Smooth muscle cell of the brain vasculature (primary cell): ENCODE data around the gene SPPL2B.

Source experiments
- DNase-seq: peaks from one replicate; pipeline ENCODE4 v3.0.0-alpha.2; 2012; ENCODE audit warnings: low read depth, low spot score

The SPPL2B gene

GRCh38 chr19:2321565-2322283 is 6.8 kb upstream of the SPPL2B start:
- no peak for DNase-seq

GRCh38 chr19:2323707-2324106 is 4.8 kb upstream of the SPPL2B start:
- no peak for DNase-seq

- no peak for DNase-seq
These were observed 4.1 kb upstream of the SPPL2B start for GRCh38 chr19:2324220-2324948.

- DNase-seq = no peak
These were observed 3.0 kb upstream of the SPPL2B start for GRCh38 chr19:2325281-2326046.

DNA sequence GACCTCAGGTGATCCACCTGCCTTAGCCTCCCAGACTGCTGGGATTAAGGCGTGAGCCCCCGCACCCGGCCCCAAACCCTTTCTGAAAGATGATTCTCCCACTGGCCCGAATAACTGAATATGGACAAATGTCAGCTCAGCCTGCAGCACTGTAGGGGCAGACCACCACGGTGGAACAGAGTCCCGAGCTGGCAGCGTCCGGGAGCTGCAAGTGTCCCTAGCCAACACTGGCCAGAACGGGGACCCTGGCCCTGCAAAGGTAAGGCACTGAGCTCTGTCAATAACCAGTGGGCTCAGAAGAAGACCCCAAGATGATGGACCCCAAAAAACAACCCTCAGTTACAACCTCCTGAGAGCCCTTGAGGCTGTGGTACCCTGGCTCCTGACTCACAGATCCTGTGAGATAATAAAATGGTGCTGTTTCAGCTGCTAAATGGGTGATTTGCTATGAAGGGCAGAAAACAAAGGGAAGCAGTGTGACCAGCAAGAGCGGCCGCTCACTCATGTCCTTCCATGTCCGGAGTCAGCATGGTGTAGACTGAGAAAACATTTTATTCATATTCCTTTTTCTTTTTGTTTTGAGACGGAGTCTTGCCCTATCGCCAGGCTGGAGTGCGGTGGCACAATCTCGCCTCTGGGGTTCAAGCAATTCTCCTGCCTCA is 1.7 kb upstream of the SPPL2B start:
- no peak for DNase-seq

DNA sequence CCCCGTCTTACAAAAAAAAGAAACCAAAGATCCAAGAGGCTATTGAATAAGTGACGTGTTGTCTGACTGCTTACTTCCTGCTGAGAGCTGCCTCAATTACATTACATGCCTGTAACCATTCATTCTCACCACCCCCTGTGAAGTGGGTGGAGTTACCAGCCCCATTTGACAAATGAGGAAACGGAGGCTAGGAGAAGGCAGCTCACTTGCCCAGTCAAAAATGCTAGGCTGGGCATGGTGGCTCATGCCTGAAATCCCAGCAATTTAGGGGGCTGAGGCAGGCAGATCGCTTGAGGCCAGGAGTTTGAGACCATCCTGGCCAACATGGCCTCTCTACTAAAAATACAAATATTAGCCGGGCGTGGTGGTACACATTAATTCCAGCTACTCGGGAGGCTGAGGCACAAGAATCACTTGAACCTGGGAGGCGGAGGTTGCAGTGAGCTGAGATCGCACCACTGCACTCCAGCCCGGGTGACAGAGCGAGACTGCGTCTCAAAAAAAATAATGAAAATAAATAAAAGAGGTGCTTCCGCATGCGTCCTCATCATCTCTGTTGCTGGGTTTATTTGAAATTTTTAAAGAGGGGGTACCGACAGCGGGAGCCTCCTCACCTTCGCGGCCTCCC is 597 bp upstream of the SPPL2B start:
- DNase-seq = no peak

GRCh38 chr19:2329149-2329478 is 630 bp downstream of the SPPL2B start:
- no peak for DNase-seq

DNA sequence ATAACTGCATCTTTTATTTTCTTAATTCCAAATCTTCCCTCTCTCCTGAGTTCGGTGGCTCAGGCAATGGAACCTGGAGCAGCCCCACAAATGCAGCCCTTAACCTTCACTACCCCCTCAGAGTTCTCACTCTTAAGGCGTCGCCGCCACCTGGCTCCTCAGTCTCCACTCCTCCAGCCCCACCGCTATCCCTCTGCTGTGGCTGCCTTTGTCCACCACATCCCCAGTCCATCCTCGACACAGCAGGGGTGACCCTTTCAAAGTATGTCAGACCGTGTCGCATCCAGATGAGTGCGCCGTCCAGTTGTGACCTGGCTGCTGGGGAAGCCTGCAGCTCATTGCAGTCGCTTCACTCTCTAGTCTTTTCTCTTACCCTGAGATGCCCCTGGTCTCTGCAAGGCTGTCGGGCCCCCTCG is 1.0 kb downstream of the SPPL2B start:
- no peak for DNase-seq

GRCh38 chr19:2330255-2330631 is 1.8 kb downstream of the SPPL2B start:
- no peak for DNase-seq

DNA sequence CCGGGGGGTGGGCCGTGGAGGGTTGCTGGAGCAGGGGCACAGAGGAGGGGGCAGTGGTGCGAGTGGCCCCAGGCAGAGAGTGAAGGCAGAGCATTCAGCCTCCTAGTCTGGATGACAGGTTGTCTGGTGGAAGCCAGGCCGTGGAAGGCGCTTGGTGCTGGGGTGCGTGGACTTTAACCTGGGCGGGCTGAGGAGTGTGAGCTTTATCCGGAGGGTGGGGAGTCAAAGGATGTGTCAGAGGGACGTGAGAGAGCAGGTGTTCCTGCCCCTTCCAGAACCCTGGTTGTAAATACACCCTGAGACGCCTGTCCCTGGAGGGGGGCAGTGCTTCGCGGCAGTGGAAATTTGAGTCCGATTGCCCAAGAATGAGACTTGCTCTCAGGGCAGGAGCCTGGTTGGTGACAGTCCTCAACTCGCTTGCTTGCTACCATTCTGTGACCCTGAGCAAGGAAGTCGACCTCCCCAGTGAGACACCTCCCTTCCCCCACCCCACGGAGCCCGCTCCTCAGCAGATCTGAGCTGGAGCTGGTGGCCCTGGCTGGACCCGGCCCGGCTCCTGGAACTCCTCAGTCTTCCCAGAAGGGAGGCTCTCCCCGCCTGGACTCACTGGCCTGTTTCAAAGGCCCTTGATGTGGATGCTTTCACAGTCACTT is 2.3 kb downstream of the SPPL2B start:
- no peak for DNase-seq

- no peak for DNase-seq
These were observed 3.2 kb downstream of the SPPL2B start for GRCh38 chr19:2331601-2332246.

DNA sequence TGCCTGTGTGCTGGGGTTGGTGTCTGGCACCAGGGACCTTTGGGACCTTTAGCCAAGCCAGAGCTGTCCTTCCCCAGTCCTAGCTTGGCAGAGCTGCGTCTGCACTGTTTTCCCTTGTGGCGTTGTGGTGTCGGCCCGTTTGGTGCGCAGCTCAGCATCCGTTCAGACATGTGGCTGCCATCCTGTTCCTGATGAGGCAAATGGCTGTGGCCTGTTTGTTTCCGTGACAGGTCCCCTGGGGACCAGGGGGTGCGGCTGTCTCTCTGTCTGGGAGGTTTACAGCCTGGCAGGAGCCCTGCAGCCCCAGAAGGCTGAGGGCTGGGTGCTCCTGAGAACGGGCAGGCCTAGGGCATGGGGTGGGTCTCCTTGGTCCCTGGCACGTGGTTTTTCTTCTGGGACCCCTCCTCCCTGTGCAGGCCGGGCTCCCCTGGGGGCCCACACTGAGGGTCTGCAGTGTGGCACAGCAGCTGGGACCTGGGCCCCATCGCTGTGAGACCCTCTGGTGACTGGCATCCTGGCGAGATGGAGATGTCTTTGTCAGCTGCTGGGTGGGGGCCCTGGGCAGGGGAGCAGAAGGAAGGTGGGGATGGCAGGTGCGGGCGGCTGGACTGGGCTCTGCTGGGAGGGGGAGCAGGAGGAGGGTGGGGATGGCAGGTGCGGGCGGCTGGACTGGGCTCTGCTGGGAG is 4.0 kb downstream of the SPPL2B start:
- no peak for DNase-seq

DNA sequence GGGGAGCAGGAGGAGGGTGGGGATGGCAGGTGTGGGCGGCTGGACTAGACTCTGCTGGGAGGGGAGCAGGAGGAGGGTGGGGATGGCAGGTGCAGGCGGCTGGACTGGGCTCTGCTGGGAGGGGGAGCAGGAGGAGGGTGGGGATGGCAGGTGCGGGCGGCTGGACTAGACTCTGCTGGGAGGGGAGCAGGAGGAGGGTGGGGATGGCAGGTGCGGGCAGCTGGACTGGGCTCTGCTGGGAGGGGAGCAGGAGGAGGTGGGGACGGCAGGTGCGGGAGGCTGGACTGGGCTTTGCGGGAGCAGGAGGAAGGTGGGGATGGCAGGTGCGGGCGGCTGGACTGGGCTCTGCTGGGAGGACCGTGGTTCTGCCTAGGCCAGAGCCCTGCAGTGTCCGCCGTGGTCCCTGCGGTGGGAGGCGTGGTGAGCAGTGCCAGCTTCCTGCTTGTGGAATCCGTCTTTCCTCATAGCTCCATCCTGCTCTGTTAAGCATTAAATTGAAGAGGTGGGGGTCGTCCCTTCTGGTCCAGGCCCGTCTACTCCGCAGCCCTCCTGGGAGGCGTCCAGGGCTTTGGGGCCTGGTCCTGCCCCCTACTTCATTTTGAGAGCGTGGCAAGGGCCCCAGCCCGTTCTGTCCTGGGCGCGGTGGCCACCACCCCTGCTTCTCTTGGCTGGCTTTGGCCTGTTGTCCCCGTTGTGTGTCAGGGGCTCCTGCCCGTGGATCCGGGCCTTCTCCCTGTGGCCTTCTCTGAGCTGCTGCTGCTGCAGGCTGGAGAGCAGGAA is 4.7 kb downstream of the SPPL2B start:
- no peak for DNase-seq

DNA sequence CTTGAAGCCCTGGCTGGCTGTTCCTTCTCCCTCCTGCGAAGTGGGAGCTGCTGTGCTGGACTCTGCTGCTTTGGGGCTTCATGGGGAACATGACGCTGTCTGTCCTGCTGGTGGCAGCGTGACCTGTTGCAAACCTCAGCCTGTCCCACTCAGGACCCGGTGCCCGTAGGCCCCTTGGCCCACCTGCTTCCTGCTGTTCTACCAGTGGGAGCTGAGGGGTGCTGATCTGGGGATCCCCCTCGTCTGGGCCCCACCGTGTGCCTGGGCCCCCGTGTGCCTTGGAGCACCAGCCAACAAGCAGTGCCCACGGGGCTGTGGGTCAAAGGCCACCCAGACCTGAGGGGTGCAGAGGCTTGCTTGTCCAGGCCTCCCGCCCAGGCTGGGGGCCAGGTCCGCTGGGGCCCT is 5.3 kb downstream of the SPPL2B start:
- DNase-seq = no peak

GRCh38 chr19:2334426-2334825 is 5.9 kb downstream of the SPPL2B start:
- DNase-seq = no peak

- no peak for DNase-seq
These were observed 6.7 kb downstream of the SPPL2B start for GRCh38 chr19:2334986-2335846.

GRCh38 chr19:2335848-2336247 is 7.4 kb downstream of the SPPL2B start:
- no peak for DNase-seq
